ENCODE results near the gene UCKL1.
"Not testable (repeated sequence)": the region's sequence is repeated elsewhere in the genome, so short reads cannot be mapped to it uniquely, and the experiment has no call there.

UCKL1 gene

DNA sequence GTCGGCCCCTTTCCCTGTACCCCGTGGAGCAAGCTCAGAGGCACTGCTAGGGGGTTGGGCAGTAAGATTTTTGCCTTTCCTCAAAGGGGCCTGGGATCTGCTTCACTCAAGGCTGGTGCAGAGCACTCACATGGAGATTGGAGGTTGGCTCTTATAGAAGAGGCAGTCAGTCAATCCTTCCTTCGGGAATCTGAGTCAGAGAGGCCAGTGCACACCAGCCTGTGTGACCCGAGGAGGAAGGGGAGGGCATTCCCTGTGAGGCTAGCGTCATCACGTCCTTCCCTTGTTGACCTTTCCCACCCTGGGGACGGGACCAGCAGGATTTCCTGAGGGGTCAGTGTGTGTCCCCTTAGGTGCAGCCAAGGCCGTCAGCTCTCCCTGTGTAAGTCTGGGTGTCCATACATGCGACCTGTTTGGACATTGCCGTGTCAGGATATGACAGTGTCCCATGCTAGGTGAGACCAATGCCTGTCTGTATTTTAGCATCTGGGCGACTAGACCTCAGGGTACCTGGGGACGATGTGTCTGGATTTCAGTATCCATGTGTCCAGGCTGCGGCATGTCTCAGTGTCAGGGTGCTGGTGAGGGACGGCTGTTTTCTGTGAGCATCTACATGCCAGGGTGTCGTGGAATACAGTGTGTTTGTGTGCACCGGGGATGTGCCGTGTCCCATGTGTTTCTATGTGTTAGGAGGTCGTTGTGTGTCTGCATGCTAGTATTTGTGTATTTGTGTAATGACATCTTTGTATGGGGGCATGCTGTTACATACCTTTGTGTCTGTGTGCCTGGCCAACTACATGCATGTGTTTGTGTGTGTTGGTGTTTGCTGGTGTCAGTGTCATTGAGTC is 16.3 kb upstream of the UCKL1 start:
- DNase-seq: no peak

DNA sequence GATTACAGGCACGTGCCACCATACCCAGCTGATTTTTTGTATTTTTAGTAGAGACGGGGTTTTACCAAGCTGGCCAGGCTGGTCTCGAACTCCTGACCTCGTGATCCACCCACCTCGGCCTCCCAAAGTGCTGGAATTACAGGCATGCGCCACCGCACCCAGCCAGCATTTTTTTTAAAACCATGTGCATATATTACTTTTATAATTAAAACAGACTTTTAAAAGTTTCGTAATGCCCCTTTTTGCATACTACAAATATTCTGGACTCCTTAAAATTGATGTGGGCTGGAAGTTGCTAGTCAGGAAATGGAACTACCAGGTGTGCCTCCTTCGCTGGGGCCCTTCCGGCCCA is 15.7 kb upstream of the UCKL1 start:
- not testable (repeated sequence) for DNase-seq

DNA sequence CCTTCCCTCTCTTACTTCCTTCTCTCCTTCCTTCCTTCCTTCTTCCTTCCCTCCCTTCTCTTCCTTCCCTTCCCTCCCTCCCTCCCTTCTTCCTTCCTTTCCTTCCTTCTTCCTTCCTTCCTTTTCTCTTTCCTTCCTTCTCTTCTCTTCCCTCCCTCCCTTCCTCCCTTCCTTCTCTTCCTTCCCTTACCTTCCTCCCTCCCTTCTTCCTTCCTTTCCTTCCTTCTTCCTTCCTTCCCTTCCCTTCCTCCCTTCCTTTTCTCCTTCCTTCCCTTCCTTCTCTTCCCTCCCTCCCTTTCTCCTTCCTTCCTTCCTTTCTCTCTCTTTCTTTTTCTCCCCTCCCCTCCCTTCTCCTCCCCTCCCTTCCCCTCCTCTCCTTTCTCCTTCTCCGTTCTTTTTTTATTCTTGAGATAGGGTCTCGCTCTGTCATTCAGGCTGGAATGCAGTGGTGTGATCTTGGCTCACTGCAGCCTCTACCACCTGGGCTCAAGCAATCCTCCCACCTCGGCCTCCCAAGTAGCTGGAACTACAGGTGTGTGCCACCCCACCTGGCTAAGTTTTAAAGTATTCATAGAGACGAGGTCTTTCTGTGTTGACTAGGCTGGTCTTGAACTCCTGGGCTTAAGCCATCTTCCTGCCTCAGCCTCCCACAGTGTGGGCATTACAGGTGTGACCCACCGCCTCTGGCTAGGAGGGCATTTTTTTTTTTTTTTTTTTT is 14.7 kb upstream of the UCKL1 start:
- DNase-seq: no peak

DNA sequence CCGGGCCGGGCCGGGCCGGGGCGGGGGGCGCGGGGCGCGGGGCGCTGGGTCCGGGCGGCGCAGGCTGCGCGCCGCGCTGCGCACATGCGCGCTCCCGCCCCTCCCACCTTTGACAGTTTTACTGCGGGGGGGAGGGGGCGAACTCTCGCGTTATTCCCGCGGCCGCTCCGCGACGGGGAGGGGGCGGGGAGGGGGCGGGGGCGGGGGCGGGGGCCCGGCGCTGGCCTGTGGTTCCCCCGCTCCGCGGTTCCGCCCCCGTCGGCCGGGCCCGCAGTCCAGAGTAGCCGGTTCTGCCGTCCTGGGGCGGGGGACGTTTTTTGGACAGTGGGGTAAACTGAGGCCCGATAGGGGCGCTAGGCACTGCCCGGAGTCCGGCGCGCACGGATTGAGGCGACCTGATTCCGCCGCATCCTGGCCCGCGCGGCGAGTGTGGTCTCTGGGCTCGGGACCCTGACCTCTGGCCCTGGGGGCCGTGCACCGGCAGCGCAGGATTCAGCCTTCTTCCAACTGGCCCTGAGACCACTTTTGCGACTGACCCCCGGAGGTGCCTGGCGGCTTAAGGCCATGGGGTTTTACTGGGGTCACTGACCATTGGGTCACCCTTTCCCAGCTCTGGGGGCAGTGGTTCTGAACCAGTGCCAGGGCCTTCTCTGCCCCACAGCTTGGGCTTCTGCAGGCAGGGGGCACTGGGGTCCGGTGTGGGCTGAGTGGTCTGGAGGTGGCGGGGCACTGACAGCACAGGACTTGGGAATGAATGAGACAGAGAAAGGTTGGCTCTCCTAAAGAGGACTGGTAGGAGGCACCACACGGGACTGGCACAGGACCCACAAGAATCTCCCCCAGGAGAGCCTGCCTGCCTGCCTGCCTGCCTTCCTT is 13.9 kb upstream of the UCKL1 start, which contains the start of gene ZNF512B:
Gene ZNF512B, minus strand, starts transcription at position 93 of the 876 bp plus-strand sequence. CDS start 1,980 bp downstream, outside the sequence.
- DNase-seq: peak; percentile 55

DNA sequence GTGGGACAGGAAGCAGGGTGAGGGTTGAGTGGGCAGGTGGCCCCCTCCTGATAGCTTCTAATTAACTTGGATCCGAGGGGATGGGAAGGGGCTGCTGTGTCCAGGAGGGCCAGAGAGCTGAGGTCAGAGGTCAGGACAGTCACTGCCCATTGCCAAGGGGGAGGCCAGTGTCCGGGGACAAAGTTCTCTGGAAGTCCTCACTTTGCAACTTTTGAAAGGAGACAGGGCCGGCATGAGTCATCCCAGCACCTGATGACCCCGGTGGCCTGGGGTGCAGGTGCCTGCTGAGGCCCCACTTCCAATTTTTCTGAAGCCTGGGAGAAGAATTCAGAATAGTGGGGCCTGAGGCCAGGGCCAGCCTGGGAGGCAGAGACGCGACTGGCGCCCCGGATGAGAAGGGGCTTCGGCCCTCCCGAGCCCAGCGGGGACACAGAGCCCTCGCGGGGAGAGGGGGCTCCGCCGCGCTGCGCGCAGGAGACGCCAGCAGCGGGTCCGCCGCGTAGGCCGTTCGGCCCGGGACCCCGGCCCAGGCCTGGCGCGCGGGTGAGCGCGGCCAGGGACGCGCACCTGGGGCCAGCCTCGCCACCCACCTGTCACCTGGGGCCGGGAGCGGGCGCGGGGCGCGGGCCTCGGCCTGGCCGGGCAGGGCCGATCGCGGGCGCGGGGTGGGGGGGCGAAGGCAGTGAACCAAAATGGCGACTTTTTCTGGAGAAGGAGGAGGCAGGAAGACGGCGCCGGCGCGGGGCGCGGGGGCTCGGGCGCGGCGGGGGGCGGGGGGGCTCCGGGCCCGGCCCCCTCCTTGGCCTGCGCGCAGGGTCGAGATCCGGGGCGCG is 12.9 kb upstream of the UCKL1 start:
- no peak for DNase-seq

DNA sequence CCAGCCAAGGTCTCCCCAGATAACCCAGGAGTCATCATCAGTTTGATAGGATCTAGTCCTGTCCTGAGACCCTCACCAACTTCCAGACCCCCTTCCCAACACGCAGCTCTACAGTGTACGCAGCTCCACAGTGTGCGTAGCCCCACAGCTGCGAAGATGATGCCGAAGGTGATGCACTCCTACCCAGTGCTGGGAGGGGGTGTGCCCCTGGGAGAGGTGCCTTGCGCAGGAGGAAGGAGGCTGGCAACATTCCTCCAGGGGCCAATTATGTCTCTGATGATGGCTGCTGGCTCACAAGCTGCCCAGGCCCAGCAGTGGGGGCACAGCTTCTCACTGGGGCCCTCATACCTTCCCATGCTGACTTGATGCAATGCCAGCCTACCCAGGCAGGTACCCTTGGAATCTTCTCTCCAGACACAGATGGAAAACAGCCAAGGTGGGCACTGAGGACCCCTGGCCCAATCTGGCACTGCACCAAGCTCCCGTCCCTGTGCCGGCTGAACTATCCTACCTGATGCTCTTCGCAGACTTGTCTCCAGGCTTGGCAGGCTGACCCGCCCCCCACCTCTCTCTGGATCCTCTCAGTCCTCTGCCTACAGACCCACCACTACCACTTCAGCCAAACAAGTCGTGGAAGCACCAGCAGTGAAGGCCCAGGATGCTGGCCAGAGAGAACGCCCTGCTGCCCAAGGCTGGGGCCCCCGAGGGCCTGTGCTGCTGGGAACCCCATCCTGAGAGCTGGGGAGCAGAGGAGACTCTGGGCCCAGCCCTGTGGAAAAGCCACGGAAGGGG is 12.1 kb upstream of the UCKL1 start:
- no peak for DNase-seq

DNA sequence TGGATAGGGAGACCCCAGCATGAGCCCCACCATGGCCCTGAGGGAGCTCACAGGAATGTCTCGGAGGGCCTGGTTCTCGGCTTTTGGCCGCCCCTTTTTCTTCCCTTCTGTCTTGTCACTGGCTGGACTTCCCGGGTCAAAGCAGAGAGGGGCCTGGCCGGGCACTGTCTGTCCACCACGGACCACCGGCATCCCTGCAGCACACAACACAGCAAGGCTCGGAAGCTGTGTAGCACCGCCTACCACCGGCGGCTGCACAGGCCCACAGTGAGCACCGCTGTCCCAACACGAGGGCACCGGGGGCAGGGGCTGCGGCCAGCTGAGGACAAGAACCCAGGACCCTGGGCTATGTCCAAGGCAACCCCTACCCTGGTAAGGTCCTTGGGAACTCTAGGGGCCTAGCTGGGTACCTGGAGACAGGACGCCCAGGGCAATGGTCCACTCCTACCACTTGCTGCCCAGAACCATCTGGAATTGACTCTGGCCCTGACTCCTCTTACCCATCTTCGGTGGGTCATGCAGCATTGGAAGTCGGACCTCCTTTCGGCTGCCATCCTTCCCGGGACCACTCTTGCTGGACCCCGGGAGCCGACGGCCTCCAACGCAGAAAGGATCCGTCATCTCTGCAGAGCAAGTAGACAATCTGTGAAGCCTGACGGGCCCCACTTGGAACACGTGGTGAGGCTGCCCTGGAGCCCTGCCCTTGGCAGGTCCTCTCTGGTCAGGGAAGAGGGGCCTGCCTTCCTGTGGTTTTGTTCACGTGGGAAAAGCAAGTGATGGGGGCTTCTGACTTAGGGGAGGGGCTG is 11.3 kb upstream of the UCKL1 start:
- no peak for DNase-seq

DNA sequence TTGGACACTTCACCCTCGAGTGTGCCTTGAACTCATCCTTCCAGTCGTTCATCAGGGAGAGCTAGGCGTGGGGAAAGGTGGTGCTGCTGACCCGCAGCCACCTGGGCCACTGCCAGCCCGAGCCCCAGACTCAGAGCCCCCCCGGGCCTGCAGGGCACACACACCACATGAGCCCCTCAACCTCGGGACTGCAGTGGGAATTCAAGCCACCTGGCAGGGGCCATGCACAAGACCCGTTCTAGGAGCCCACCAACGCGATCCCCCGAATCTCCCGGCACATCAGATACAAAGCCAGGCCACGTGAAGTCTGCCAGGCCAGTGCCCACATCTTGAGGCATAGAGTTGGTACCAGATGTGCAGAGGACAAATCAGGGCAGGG is 10.7 kb upstream of the UCKL1 start:
- no peak for DNase-seq

DNA sequence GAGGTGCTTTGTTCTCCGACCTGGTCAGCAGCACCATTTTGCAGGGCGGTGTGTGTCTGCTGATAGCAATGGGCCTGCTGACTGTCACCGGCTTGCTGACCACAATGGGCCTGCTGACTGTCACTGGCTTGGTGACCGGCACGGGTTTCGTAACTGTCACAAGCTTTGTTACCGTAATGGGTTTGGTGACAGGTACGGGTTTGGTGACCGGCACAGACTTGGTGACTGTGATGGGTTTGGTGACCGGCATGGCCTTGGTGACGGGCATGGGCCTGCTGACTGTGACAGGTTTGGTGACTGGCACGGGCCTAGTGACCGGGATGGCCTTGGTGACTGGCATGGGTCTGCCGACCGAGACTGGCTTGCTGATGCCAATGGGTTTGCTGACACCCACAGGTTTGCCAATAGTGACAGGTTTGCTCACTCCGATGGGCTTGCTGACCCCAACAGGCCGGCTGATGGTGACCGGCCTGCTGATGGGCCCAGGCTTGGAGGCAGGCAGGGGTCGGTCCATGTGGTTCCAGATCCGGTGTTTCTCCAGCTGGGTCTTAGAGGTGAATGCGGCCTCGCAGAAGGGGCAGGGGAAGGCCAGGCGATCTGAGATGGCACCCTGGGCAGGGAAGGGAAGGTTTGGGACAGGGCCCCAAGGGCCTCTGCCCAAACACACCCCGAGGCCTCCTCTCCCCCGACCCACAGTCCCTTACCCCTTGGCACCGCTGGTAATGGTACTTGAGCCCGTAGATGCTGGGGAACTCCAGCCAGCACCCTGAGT is 10.1 kb upstream of the UCKL1 start:
- no peak for DNase-seq

DNA sequence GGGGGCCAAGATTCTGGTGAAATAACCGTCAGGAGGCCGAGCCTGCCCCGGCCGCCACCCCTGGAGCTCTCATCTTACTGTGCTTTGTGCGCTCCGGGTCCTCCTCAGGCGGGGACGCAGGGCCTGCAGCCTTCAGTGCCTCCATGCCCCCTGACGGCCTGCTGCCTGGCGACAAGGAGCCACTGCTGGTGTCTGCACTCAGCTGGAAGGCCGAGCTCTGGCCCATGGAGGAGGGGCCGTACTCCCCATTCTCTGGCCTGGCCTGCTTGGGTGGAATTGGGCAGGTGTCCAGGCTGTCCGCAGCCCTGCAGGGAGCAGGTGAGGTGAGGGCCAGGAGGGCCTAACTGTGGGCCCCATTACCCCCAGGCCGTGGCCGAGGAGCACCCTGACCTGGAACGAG is 8.2 kb upstream of the UCKL1 start:
- no peak for DNase-seq

DNA sequence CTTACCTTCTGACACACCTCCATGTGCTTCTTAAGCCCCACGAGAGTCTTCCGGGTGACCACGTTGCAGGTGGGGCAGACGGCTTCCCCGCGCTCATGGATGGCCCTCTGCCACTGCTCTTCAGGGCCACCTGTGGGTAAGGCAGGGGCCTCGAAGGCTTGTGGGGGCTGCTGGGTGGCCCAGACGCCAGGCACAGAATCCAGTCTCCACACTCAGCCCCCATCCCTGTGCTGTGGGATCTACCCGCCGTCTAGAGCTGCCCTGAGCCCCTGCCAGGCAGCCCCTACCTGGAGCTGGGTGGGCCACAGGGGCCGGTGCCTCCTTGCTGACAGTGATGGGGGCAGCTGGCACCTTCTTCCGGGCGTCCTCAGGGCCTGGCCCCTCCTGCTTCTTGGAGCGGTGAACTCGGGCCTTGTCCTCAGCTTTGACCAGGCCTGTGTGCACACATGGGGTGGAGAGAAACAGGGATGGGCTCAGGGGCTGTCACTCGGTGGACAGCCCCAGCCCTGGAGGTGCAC is 7.6 kb upstream of the UCKL1 start:
- no peak for DNase-seq

DNA sequence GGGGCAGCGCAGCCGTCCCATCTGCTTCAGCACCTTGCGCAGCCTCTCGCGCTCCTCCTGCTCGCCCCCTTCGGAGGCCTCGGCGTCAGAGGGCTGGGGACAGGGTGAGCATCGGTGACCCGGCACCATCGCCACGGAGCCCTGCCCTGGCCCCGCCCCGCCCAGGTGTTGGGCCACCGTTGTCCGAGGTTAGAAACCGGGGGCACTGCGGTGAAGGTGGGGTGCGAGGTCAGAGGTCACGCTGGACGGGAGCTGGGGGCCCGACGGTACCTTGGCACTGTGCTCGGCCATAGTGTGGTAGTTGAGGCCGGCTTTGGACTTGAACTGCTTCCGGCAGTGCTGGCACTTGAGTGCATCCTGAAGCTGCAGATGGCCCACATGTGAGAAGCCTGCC is 7.1 kb upstream of the UCKL1 start:
- no peak for DNase-seq

DNA sequence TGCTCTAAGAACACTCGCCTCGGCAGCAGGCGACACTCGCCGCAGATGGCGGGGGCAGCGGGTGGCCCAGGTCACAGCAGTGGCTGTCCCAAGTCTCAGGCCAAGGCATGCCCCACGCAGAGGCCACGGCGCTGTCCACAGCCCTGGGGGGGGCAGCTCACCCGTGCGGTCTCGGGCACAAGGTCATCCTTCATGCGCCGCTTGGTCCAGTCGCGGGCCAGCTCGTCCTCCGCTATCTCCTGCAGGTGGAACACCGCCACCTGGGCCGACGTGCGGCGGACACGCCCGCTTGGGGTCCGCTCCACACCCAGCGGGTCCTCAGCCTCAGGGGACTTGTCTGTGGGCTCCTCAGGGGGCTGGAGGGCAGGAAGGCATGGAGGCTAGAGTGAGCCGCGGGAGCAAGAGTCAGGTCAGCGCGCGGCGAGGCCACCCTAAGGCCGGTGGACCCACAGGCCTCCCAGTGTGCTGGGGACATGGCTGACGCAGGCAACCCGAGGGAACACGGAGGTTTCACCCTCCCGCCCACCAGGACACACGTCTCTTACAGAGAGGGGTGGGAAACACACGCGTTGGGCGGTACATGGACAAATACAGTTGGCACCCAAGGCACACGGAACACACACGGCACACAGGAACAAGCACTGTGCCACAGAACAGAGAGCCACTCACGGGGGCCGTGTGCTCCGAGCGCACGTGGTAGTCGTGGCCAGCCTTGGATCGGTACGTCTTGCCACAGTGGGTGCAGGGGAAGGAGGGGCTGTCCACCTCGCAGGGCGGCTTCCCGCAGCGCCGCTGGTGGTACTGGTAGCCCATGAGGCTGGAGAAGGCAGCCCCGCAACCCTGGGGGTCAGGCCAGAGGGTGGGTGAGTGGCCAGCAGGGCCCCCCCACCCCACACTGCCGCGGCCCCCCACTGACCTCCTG is 6.5 kb upstream of the UCKL1 start:
- DNase-seq: no peak

DNA sequence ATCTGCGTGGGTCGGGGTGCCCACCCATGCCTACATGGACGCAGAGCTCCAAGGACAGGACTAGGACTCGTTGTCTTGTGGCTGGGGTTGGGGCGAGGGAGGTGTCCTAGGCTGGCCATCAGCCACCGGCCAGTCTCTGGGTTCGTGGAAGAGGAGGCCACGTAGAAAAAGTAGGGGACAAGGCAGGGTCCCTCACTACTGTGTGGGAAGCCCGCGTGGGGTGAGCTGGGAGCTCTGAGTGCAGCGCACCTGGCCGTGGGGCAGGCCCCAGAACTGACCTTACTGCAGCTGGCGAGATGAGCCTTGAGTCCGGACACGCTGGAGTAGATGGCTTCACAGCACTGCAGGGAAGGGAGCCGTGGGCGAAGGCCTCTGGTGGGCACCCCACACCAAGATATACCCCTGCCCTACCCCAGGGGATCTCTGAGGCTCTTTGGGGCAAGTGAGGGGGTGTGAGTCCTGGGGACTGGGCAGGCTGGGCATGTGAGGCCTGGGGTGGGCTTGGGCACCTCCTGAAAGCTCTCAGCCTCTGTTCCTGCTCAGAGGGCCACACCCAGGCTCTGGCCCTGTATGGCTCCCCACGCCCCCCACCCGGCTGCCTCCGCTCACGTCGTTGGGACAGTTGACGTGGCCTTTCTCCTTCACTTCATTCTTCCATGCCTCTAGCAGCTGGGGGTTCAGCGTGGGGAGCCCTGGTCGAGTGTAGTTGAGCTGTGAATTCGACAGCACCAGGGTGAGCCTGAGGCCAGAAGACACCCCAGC is 5.6 kb upstream of the UCKL1 start:
- no peak for DNase-seq

DNA sequence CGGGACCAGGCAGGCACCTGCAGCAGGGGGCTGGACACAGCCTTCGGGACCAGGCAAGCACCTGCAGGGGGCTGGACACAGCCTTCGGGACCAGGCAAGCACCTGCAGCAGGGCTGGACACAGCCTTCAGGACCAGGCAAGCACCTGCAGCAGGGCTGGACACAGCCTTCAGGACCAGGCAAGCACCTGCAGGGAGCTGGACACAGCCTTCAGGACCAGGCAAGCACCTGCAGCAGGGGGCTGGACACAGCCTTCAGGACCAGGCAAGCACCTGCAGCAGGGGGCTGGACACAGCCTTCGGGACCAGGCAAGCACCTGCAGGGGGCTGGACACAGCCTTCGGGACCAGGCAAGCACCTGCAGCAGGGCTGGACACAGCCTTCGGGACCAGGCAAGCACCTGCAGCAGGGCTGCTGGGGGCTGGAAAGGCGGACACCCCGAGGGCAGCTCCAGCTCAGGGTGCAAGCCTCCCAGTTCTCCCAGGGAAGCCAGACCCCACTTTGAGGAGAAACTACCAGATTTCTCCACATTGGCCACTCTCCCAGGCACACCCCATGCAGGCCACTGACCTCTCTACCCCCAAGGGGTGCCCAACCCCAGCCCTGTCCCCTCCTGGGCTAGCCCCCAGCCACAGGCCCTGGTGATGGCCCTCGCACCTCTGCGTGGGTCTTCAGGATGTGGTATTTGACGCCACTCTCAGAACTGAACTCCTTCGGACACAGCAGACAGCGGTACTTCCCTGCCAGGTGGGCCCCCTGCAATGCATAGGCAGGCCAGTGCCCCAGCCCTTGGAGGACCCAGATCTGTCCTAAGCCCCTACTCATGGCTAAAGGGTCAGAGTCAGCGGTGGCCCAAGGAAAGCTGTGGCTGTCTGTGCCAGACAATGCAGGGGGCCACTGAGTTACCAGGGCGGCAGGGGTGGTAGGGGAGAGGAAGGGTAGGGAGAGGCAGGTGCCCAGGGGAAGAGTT is 4.7 kb upstream of the UCKL1 start:
- not testable (repeated sequence) for DNase-seq

DNA sequence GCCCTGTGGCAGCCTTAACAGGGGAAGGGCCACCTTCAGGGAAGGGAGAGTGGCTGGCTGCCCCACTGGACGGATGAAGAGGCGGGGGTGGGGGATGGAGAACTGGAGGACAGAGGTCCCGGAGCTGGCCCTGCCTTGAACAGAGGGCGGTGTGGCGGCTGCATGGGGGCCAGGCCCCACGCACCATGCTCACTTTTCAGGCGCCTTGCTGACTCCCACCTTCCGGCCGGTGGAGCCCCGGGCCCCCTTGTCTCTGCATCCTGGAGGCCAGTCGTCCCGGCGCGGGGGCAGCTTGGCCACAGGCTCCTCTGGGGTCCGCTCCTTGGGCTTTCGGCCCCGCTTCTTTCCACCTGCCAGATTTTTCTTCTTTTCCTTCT is 3.5 kb upstream of the UCKL1 start:
- no peak for DNase-seq
